ENCODE measurements around the gene MPEG1.

- no peak for TF ChIP-seq PAX5 (IDR thresholded peaks at IDR 0.05; ENCODE audit: insufficient read depth, low read length, severe bottlenecking)
- no peak for TF ChIP-seq POLR2A (IDR thresholded peaks at IDR 0.05; ENCODE audit: low read depth, low read length)
- no peak for TF ChIP-seq POLR2AphosphoS5 (IDR thresholded peaks at IDR 0.05; ENCODE audit: low read depth, low read length)
- no peak for TF ChIP-seq TAF1 (IDR thresholded peaks at IDR 0.05; ENCODE audit: low read depth, low read length)
- no peak for TF ChIP-seq SPI1 (IDR thresholded peaks at IDR 0.05; ENCODE audit: low read depth, low read length)
Observed at GRCh38 chr11:59198726-59199125, 14.0 kb downstream of the MPEG1 start.

Measured in GM12891 (cell line).